NT2/D1 (cell line): ENCODE measurements around the gene DGKH.
"Not testable (repeated sequence)": the region's sequence is repeated elsewhere in the genome, so short reads cannot be mapped to it uniquely, and the experiment has no call there.

Source experiments
- DNase-seq: peaks from one replicate; pipeline ENCODE4 v3.0.0-alpha.2; 2011; ENCODE audit warnings: low read depth, low spot score
- H3K27me3 ChIP-seq: 2 replicates; pipeline ENCODE4 v1.6.0; 2011; ENCODE audit warnings: mild to moderate bottlenecking; ENCODE audit not compliant: insufficient read length, insufficient read depth
- H3K36me3 ChIP-seq: 2 replicates; pipeline ENCODE4 v1.6.1; 2011; ENCODE audit warnings: mild to moderate bottlenecking, low read length, mixed read lengths; ENCODE audit not compliant: insufficient read depth, insufficient read length
- H3K4me1 ChIP-seq: 2 replicates; pipeline ENCODE4 v1.5.1; 2011; ENCODE audit not compliant: insufficient read depth, insufficient read length
- H3K4me3 ChIP-seq: 2 replicates; pipeline ENCODE4 v1.5.1; 2011; ENCODE audit warnings: low read depth; ENCODE audit not compliant: insufficient read length
- H3K9ac ChIP-seq: 2 replicates; pipeline ENCODE4 v1.6.0; 2011; ENCODE audit warnings: low read depth; ENCODE audit not compliant: insufficient read length
- H3K9me3 ChIP-seq: 2 replicates; pipeline ENCODE4 v1.5.1; 2011; ENCODE audit warnings: mild to moderate bottlenecking, low read length; ENCODE audit not compliant: insufficient read depth
- SUZ12 ChIP-seq: IDR thresholded peaks from 2 replicates; pipeline ENCODE4 v1.6.1; 2011; ENCODE audit not compliant: insufficient read length, insufficient read depth; ENCODE audit errors: extremely low read depth
- YY1 ChIP-seq: IDR thresholded peaks from 2 replicates; pipeline ENCODE4 v1.6.1; 2011; ENCODE audit not compliant: insufficient read length, insufficient read depth
- ZNF274 ChIP-seq: IDR thresholded peaks from 2 replicates; pipeline ENCODE4 v1.6.1; 2011; ENCODE audit warnings: mild to moderate bottlenecking, low read depth, low read length

The DGKH gene

GRCh38 chr13:42066542-42066941 lies 18.1 kb downstream of the DGKH start:
- TF ChIP-seq ZNF274 (no peak), YY1 (no peak), SUZ12 (no peak)
- no peaks in the 10 kb centered on the region for H3K36me3 ChIP-seq
- no peaks in the 10 kb centered on the region for H3K4me1 ChIP-seq
- H3K9ac ChIP-seq = no peak overlapping the region
- no peaks in the 10 kb centered on the region for H3K27me3 ChIP-seq
- DNase-seq = no peak
- H3K4me3 ChIP-seq = no peak overlapping the region
- no peaks in the 10 kb centered on the region for H3K9me3 ChIP-seq

DNA sequence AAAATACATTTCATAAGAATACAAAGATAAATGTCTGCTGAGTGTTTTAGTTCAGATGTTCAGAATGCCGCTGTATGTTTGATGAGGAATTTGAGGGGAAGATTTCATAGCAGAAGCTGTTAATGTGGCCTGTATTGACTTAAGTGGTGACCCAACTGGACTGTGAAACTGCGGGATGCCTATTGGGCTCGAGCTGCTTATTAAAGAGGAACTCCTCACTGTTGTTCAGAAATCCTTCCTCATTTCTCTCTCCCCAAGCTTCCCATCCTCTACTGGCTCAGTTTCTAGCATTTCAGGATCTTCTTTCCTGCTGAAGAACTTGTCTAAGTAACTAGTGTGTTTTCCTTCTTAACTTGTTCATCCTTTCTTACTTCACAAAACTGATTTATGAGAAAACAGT lies 20.4 kb downstream of the DGKH start:
- H3K36me3 ChIP-seq = no peaks in the 10 kb centered on the region
- no peak overlapping the region for H3K9ac ChIP-seq
- no peak overlapping the region for H3K4me3 ChIP-seq
- no peaks in the 10 kb centered on the region for H3K27me3 ChIP-seq
- no peaks in the 10 kb centered on the region for H3K9me3 ChIP-seq
- TF ChIP-seq SUZ12 = no peak
- no peak for TF ChIP-seq ZNF274
- TF ChIP-seq YY1 = no peak
- DNase-seq = no peak
- no peaks in the 10 kb centered on the region for H3K4me1 ChIP-seq

- H3K9ac ChIP-seq = not testable (repeated sequence)
These were observed 22.2 kb downstream of the DGKH start for GRCh38 chr13:42070599-42070998.

GRCh38 chr13:42071179-42071578 lies 22.7 kb downstream of the DGKH start:
- not testable (repeated sequence) for H3K27me3 ChIP-seq, H3K9me3 ChIP-seq, H3K9ac ChIP-seq, DNase-seq, H3K4me1 ChIP-seq, H3K4me3 ChIP-seq, H3K36me3 ChIP-seq

More at GRCh38 chr13:42070599-42070998, 22.2 kb downstream of the DGKH start:
- H3K4me1 ChIP-seq, H3K36me3 ChIP-seq, H3K4me3 ChIP-seq, DNase-seq, H3K27me3 ChIP-seq, H3K9me3 ChIP-seq: not testable (repeated sequence)

- Histone ChIP-seq H3K27me3 (no peaks in the 10 kb centered on the region), H3K36me3 (no peaks in the 10 kb centered on the region), H3K9ac (no peak overlapping the region), H3K4me1 (no peaks in the 10 kb centered on the region), H3K4me3 (no peak overlapping the region), H3K9me3 (no peaks in the 10 kb centered on the region)
- no peak for TF ChIP-seq ZNF274
- TF ChIP-seq YY1 = no peak
- no peak for TF ChIP-seq SUZ12
- DNase-seq = no peak
These were observed 23.4 kb downstream of the DGKH start for GRCh38 chr13:42071672-42072419.

- TF ChIP-seq SUZ12 (no peak), YY1 (no peak), ZNF274 (no peak)
- H3K27me3 ChIP-seq = no peaks in the 10 kb centered on the region
- DNase-seq = no peak
- no peaks in the 10 kb centered on the region for H3K4me1 ChIP-seq
- no peaks in the 10 kb centered on the region for H3K9me3 ChIP-seq
- H3K9ac ChIP-seq = no peak overlapping the region
- no peaks in the 10 kb centered on the region for H3K36me3 ChIP-seq
- H3K4me3 ChIP-seq = no peak overlapping the region
These were observed 25.2 kb downstream of the DGKH start for GRCh38 chr13:42073683-42074082.

DNA sequence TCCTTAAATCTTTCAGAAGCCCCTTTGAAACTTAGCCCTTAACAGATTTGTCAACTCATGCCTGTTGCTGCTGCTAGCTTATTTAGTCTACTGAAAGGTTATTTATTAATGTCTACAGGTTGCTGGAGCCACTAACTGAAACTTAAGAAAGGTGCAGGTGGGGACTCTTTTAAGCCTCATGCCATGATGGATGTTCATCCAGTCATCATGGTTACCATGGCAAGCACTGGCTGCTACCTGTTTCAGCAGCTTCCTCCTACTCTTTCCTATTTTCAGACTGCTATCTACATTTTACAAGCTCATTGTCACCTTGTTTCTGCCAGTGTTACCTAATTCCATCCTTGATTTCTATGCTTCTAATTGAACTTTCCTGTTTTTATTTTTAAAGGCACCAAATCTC lies 27.1 kb downstream of the DGKH start:
- no peaks in the 10 kb centered on the region for H3K27me3 ChIP-seq
- H3K4me3 ChIP-seq = no peak overlapping the region
- TF ChIP-seq SUZ12 (no peak), YY1 (no peak), ZNF274 (no peak)
- H3K36me3 ChIP-seq = no peaks in the 10 kb centered on the region
- no peak for DNase-seq
- H3K9ac ChIP-seq = no peak overlapping the region
- H3K4me1 ChIP-seq = no peaks in the 10 kb centered on the region
- H3K9me3 ChIP-seq = no peaks in the 10 kb centered on the region

DNA sequence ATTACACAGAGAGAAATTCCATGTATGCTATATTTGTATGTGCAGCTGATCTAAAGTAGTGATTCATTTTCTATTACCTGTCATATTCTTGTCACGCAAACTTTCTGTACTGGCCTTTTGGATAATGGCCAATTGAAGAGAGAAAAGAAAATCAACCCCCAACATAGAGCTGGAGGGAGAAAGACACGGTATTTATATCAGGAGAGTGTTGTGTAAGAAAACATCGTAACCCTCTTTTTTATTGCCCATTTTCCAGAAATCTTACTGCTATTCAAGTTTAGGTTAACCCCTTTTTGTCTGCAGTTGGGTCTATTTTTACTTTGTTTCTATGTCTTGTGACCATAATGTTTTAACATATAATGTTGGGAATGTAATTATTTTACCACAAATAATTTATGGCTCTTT lies 27.9 kb downstream of the DGKH start:
- no peaks in the 10 kb centered on the region for H3K4me1 ChIP-seq
- H3K9ac ChIP-seq = no peak overlapping the region
- no peak for DNase-seq
- TF ChIP-seq SUZ12 = no peak
- no peak for TF ChIP-seq ZNF274
- TF ChIP-seq YY1 = no peak
- H3K9me3 ChIP-seq = no peaks in the 10 kb centered on the region
- H3K36me3 ChIP-seq = no peaks in the 10 kb centered on the region
- no peak overlapping the region for H3K4me3 ChIP-seq
- no peaks in the 10 kb centered on the region for H3K27me3 ChIP-seq
